K562 (cell line): ENCODE results near the gene CNTN4. TPM values are rescaled to one million over a fixed set of nuclear protein-coding genes. Genes with fewer than 3 reads are reported as not detected.

Experiments used
- ATAC-seq: fragments of 200-7000 bp; cut with Tn5 transposase; 3 replicates; pipeline ENCODE4 v1.9.1; 2020; ENCODE audit warnings: moderate library complexity
- BruUV-seq: library from RNA; stranded (reverse); fragments of 400-500 nt; replicated peaks from 2 replicates; lab custom pipeline; 2021; lab: Mats Ljungman, UMichigan
- CTCF ChIA-PET: fragments of 300-600 bp; formaldehyde crosslinking; extraction: SDS; loops from one replicate; lab custom pipeline; 2021; ENCODE audit warnings: low intra/inter-chr PET ratio; lab: Yijun Ruan, JAX
- POLR2A ChIA-PET: fragments of 300-600, 350-650 bp; sonication (Branson Sonifier 250); formaldehyde crosslinking; extraction: SDS; loops from one replicate; lab custom pipeline; 2021; ENCODE audit warnings: antibody characterized with exemption, inconsistent platforms; lab: Yijun Ruan, JAX
- DNase-seq, 4 experiments: peaks; one replicate each; pipeline versions ENCODE4 v3.0.0 to v3.0.0-alpha.2; 2011 to 2018; ENCODE audit warnings: low spot score in 3 of 4, mixed read lengths in 3 of 4; ENCODE audit errors: extremely low read depth in 1 of 4
- FAIRE-seq: peaks from 2 replicates; lab custom pipeline; 2011; peaks lifted over from hg19 to GRCh38; lab: Jason Lieb, UNC
- H2AFZ ChIP-seq: 2 replicates; pipeline ENCODE4 v1.6.0; 2011; ENCODE audit warnings: low read depth, low read length, control low read depth, inconsistent platforms
- H3K27ac ChIP-seq: fragments of 200-600 bp; 3 replicates; pipeline ENCODE4 v1.8.0; 2011; ENCODE audit warnings: low read depth, mild to moderate bottlenecking, control low read depth, inconsistent platforms, low read length, moderate library complexity, mixed read lengths; ENCODE audit errors: extremely low read depth
- H3K27me3 ChIP-seq, 2 experiments: fragments of 300-600 bp in 1 of 2; 2 replicates in 1 of 2; 3 replicates in 1 of 2; pipeline versions ENCODE4 v1.6.0 to v1.8.0; 2011; ENCODE audit warnings: inconsistent platforms in 2 of 2, low read length in 2 of 2, mild to moderate bottlenecking in 1 of 2, mixed read lengths in 1 of 2, moderate library complexity in 1 of 2; ENCODE audit not compliant: control insufficient read depth in 2 of 2, insufficient read depth in 2 of 2
- H3K36me3 ChIP-seq: fragments of 300-600 bp; 3 replicates; pipeline ENCODE4 v1.8.0; 2011; ENCODE audit warnings: mild to moderate bottlenecking, low read length, inconsistent platforms; ENCODE audit not compliant: control insufficient read depth, insufficient read depth
- H3K4me1 ChIP-seq, 2 experiments: fragments of 200-600 bp in 1 of 2; replicated peaks in 1 of 2; 2 replicates in 1 of 2; 3 replicates in 1 of 2; pipeline versions ENCODE4 v1.5.1 to v1.8.0; 2011; ENCODE audit warnings: inconsistent platforms in 2 of 2, low read length in 2 of 2, mild to moderate bottlenecking in 1 of 2, mixed read lengths in 1 of 2, moderate library complexity in 1 of 2; ENCODE audit not compliant: control insufficient read depth in 2 of 2, insufficient read depth in 2 of 2
- H3K4me2 ChIP-seq: 2 replicates; pipeline ENCODE4 v1.6.1; 2011; ENCODE audit warnings: low read length, control low read depth, inconsistent platforms, mixed read lengths; ENCODE audit not compliant: insufficient read depth
- H3K4me3 ChIP-seq: fragments of 200-600 bp; sonication (generic), shearing (Covaris generic); 2 replicates; pipeline ENCODE4 v1.5.1; 2016; ENCODE audit warnings: control low read depth, inconsistent platforms
- H3K79me2 ChIP-seq: fragments of 200-600 bp; 3 replicates; pipeline ENCODE4 v1.8.0; 2011; ENCODE audit warnings: low read length, inconsistent platforms; ENCODE audit not compliant: control insufficient read depth, insufficient read depth
- H3K9ac ChIP-seq, 2 experiments: 2 replicates each; pipeline versions ENCODE4 v1.6.0 to v1.6.1; 2011; ENCODE audit warnings: low read depth in 2 of 2, low read length in 2 of 2, control low read depth in 1 of 2, inconsistent platforms in 1 of 2, mild to moderate bottlenecking in 1 of 2, mixed read lengths in 1 of 2; ENCODE audit not compliant: insufficient read depth in 1 of 2
- H3K9me1 ChIP-seq: one replicate; pipeline ENCODE4 v1.6.0; 2011; ENCODE audit warnings: inconsistent platforms, mild to moderate bottlenecking, low read length, moderate library complexity; ENCODE audit not compliant: control insufficient read depth, insufficient read depth
- H3K9me3 ChIP-seq: replicated peaks from 2 replicates; pipeline ENCODE4 v1.5.1; 2011; ENCODE audit warnings: low read depth, low read length, inconsistent platforms; ENCODE audit not compliant: control insufficient read depth, insufficient read depth
- H4K20me1 ChIP-seq: replicated peaks from 2 replicates; pipeline ENCODE4 v1.6.1; 2011; ENCODE audit warnings: low read length, inconsistent platforms, mixed read lengths; ENCODE audit not compliant: control insufficient read depth, insufficient read depth
- CBFA2T2 ChIP-seq: fragments of 450-650 bp; conservative IDR thresholded peaks from 2 replicates; pipeline ENCODE4 v1.6.1; 2017; ENCODE audit warnings: mild to moderate bottlenecking
- HDAC8 ChIP-seq: fragments of 450-650 bp; IDR thresholded peaks from 2 replicates; pipeline ENCODE4 v1.6.1; 2016; ENCODE audit warnings: mild to moderate bottlenecking, missing genetic modification characterization, moderate library complexity, missing compliant biosample characterization
- POLR2G ChIP-seq: fragments of 200-400 bp; formaldehyde crosslinking; IDR thresholded peaks from 2 replicates; pipeline ENCODE4 v1.6.1; 2017; ENCODE audit warnings: low read depth, mild to moderate bottlenecking, antibody characterized with exemption, low read length, moderate library complexity
- SMAD1 ChIP-seq: fragments of 150-350 bp; IDR thresholded peaks from 2 replicates; pipeline ENCODE4 v1.6.1; 2014; ENCODE audit warnings: low read length, low read depth; ENCODE audit not compliant: partially characterized antibody
- SRSF3 ChIP-seq: fragments of 200-400 bp; formaldehyde crosslinking; IDR thresholded peaks from 2 replicates; pipeline ENCODE4 v1.6.1; 2016; ENCODE audit warnings: mild to moderate bottlenecking, low read length, moderate library complexity; ENCODE audit not compliant: insufficient read depth
- ZBTB7A ChIP-seq: IDR thresholded peaks from 2 replicates; pipeline ENCODE4 v1.6.1; 2011; ENCODE audit warnings: low read depth, mild to moderate bottlenecking, low read length, moderate library complexity, borderline replicate concordance; ENCODE audit not compliant: control insufficient read depth
- ZNF57 ChIP-seq: fragments of 450-650 bp; formaldehyde crosslinking; IDR thresholded peaks from 2 replicates; pipeline ENCODE4 v1.4.0; 2020; ENCODE audit warnings: mild to moderate bottlenecking, moderate library complexity
- WGBS: fragments of 100-300 bp; shearing (Covaris generic); methylation state at CpG from one replicate; pipeline ENCODE4 v1.1.6; 2016; ENCODE audit warnings: low coverage, mixed read lengths; ENCODE audit not compliant: insufficient coverage; ENCODE audit errors: missing lambda C conversion rate; 5-methylcytosine and 5-hydroxymethylcytosine counted together
- in situ Hi-C: fragments of 300-500 bp; cut with MboI; formaldehyde crosslinking; loops from 4 replicates; pipeline ENCODE4 v1.15.0; 2018; ENCODE audit warnings: inconsistent platforms, mixed read lengths
- intact Hi-C: fragments of 100-400 bp; cut with micrococcal nuclease; formaldehyde crosslinking; loops from 2 replicates; pipeline ENCODE4 v1.14.2; 2022
- polyA plus RNA-seq, 8 experiments: library from polyadenylated mRNA; depleted of rRNA in 4 of 8; stranded (reverse) in 5 of 8; unstranded in 3 of 8; fragments of >200 nt; fragmentation: Nextera tagmentation in 2 of 8; fragmentation: Illumina TruSeq in 1 of 8; extraction: Ambion mirVana in 2 of 8; extraction: Trizol in 1 of 8; gene quantifications; 2 replicates each; pipeline versions ENCODE4 v1.2.1 to v1.2.3, GENCODE V29; 2011 to 2014; ENCODE audit warnings: inconsistent platforms in 1 of 8, missing spikeins in 1 of 8
- total RNA-seq, 7 experiments: library from RNA; depleted of rRNA in 6 of 7; stranded (reverse); fragments of >200 nt in 6 of 7; fragmentation: Illumina TruSeq in 2 of 7; extraction: Trizol in 2 of 7; gene quantifications; 2 replicates each; pipeline versions ENCODE4 v1.2.1 to v1.2.3, GENCODE V29; 2011 to 2021; ENCODE audit warnings: low replicate concordance in 1 of 7
- TF ChIP-seq, protein P1 (sequence below): fragments of 450-650 bp; IDR thresholded peaks from 2 replicates; pipeline ENCODE4 v1.7.0; 2016; ENCODE audit warnings: borderline replicate concordance

The CNTN4 gene
- total and polyA plus RNA-seq, 9 of the 15 experiments (the other 6 are each of a cell fraction or from before 2014, with no cell fraction given) = not detected

DNA sequence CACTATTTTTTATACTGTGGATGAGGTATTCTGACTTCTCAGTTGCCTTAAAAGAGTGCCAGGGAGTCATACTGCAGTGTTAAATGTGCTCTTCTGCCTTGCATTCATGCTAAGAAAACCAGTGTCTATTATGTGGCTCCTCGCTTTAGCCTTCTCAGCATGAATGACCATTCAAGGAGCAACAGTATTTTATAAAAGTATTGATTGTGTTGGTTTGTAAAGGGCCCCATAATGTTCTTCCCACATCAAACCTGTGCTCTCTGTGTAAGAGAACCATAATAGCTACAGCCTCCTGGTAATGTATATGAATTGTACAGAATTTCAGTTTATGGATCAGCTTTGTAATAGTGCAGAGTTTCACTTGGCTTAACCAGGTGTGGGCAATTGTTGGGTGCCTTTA is 316.4 kb downstream of the CNTN4 start (continued):
- no peak for TF ChIP-seq ZBTB7A

GRCh38 chr3:2420919-2421318 is 322.3 kb downstream of the CNTN4 start:
- Histone ChIP-seq H3K27me3 (no peaks in the 10 kb centered on the region), H3K27ac (no peak overlapping the region), H3K4me1 (no peaks in the 10 kb centered on the region), H4K20me1 (no peaks in the 10 kb centered on the region), H2AFZ (no peak overlapping the region), H3K79me2 (no peaks in the 10 kb centered on the region), H3K4me3 (no peak overlapping the region)
- CTCF ChIA-PET = no interaction called here
- in situ Hi-C loops = no loop called here
- TF ChIP-seq CBFA2T2 (no peak), POLR2G (no peak), ZNF57 (CRISPR knock-in tag) (no peak), HDAC8 (tag) (no peak), SRSF3 (no peak), SMAD1 (no peak)
- TF ChIP-seq, protein P1, sequence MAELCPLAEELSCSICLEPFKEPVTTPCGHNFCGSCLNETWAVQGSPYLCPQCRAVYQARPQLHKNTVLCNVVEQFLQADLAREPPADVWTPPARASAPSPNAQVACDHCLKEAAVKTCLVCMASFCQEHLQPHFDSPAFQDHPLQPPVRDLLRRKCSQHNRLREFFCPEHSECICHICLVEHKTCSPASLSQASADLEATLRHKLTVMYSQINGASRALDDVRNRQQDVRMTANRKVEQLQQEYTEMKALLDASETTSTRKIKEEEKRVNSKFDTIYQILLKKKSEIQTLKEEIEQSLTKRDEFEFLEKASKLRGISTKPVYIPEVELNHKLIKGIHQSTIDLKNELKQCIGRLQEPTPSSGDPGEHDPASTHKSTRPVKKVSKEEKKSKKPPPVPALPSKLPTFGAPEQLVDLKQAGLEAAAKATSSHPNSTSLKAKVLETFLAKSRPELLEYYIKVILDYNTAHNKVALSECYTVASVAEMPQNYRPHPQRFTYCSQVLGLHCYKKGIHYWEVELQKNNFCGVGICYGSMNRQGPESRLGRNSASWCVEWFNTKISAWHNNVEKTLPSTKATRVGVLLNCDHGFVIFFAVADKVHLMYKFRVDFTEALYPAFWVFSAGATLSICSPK = no peak
- TF ChIP-seq, all 486 proteins: peak for 0
- FAIRE-seq (no peak), DNase-seq (no peak), ATAC-seq (no peak)
- Histone ChIP-seq H3K9me3 (no peaks in the 10 kb centered on the region; the same call in 1 of the 2 replicates), H3K4me2 (no peak overlapping the region), H3K9me1 (no peaks in the 10 kb centered on the region), H3K36me3 (no peaks in the 10 kb centered on the region), H3K9ac (no peak overlapping the region)
- BruUV-seq = no TSS peak
- POLR2A ChIA-PET = no interaction called here
- 6% methylated on average over 3 of the region's 3 CpGs for WGBS
- intact Hi-C loops = no loop called here
